ENCODE results near the gene NDUFV3.
"Not testable (repeated sequence)": the region's sequence is repeated elsewhere in the genome, so short reads cannot be mapped to it uniquely, and the experiment has no call there.

The NDUFV3 gene

DNA sequence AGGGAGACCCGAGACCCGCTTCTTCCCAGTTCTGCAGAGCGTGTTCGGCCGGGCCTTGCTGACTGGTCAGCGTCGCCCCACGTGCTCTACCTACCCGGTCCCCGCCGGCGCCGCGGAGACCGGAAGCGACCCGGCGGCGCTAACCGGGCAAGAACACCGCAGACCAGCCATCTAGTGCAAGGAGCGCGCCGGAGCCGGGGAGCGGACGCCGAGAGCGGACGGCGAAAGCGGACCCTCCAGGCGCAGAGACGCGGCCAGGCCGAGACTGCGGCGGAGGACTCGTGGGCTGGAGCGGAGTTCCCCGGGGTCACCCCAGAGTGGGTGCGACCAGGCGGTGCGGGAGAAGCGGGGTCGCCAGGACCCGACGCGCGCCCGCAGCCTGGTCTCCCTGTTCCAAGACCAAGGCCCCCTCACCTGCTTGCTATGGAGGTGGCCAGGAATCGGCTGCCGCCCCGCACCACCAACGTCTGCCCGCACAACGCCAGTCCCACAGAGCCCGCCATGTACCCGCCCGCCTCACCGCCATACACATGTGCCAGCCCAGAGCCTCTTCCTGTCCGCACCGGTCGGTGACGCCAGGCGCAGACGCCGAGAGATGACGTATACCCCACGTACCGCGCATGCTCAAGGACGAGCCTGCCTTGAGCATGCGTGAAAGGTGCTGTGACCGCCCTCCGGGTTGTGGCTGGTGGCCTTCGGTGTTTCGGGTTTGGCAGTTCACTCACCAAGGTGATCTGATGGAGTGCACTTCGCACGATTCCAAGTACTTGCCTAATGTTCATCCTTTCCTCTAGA lies 13.9 kb upstream of the NDUFV3 start, which contains the start of gene WDR4:
Gene WDR4, minus strand, starts transcription at position 547 of the 795 bp plus-strand sequence. Its CDS starts 44 bp downstream, at position 503.
- Mint-ChIP-seq H3K36me3 (ENCODE audit: insufficient read depth) (peaks cover 31% of the 10 kb centered on the region), H3K4me3 (peak within 1 kb of the TSS; percentile 85), H3K27ac (ENCODE audit: low read depth) (peak within 1 kb of the TSS; percentile 86), H3K4me1 (peaks cover 29% of the 10 kb centered on the region), H3K27me3 (no peaks in the 10 kb centered on the region), H3K9me3 (no peaks in the 10 kb centered on the region)
- DNase-seq (ENCODE audit: low spot score in 2 of 2): peak; percentile 99
- ATAC-seq (replicated peaks; ENCODE audit: extremely low read depth, poor library complexity, severe bottlenecking): peak; percentile 93

DNA sequence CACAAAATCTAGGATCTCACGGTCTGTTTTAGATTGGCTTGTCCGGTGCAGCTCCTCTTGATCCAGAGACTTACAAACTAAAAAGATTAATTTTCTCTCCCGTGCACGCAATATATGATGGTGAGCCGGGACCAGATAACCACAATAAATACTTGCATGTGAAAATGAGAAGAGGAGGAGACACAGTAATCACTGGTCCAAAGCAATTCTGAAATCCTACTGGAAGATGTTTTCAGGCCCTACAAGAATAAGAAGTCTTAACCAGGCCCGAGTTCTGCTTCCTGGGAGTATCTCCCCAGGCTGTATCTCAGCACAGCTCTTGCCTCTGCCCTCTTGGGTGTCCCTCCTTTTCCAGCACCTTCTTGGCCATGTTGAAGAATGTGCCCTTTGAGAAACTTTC lies 12.8 kb upstream of the NDUFV3 start:
- Mint-ChIP-seq H3K4me3 (peak overlapping the region; percentile 85), H3K27ac (ENCODE audit: low read depth) (peak overlapping the region; percentile 86), H3K36me3 (ENCODE audit: insufficient read depth) (peaks cover 32% of the 10 kb centered on the region), H3K27me3 (no peaks in the 10 kb centered on the region), H3K4me1 (peaks cover 29% of the 10 kb centered on the region), H3K9me3 (no peaks in the 10 kb centered on the region)
- ATAC-seq (replicated peaks; ENCODE audit: extremely low read depth, poor library complexity, severe bottlenecking) (no peak), DNase-seq (ENCODE audit: low spot score in 2 of 2) (no peak)

DNA sequence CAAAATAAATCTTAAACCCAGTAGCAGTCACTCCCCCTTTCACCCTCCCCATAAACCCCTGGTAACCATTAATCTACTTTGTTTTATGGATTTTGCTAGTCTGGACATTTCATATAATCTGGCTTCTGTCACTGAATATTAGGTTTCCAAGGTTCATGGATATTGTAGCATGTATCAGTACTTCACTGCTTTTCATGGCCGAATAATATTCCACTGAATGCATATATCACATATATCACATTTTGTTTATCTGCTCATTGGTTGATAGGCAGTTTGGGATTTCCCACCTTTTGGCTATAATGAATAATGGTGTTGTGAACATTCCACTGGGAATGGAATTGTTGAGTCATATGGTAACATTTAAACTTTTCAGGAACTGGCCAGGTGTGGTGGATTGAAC lies 9.2 kb upstream of the NDUFV3 start:
- H3K36me3 Mint-ChIP-seq (ENCODE audit: insufficient read depth): peaks cover 15% of the 10 kb centered on the region
- H3K4me3 Mint-ChIP-seq: no peak overlapping the region
- no peak overlapping the region for H3K27ac Mint-ChIP-seq (ENCODE audit: low read depth)
- no peaks in the 10 kb centered on the region for H3K27me3 Mint-ChIP-seq
- ATAC-seq (replicated peaks; ENCODE audit: extremely low read depth, poor library complexity, severe bottlenecking) (no peak), DNase-seq (ENCODE audit: low spot score in 2 of 2) (no peak)
- H3K9me3 Mint-ChIP-seq: no peaks in the 10 kb centered on the region
- peaks cover 19% of the 10 kb centered on the region for H3K4me1 Mint-ChIP-seq

DNA sequence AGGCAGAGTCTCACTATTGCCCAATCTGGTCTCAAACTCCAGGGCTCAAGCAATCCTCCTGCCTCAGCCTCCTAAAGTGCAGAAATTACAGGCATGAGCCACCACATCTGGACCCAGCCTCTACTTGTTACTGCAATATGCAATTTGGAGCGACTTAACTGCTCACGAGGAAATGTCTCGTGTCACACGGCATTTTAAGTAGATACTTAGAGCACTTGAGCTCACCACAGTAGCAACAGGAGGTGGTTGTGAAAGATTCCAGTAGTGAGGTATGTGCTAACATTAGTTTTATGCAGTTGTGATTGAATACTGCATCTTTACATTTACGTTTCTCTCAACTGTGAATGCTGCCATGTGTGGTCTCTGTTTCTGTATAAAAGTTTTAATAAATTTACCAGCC lies 5.8 kb upstream of the NDUFV3 start:
- Mint-ChIP-seq H3K27ac (ENCODE audit: low read depth) (no peak overlapping the region), H3K9me3 (no peaks in the 10 kb centered on the region), H3K4me1 (peaks cover 2% of the 10 kb centered on the region), H3K36me3 (ENCODE audit: insufficient read depth) (peaks cover 2% of the 10 kb centered on the region), H3K4me3 (no peak overlapping the region), H3K27me3 (no peaks in the 10 kb centered on the region)
- DNase-seq (ENCODE audit: low spot score in 2 of 2) (no peak), ATAC-seq (replicated peaks; ENCODE audit: extremely low read depth, poor library complexity, severe bottlenecking) (no peak)

DNA sequence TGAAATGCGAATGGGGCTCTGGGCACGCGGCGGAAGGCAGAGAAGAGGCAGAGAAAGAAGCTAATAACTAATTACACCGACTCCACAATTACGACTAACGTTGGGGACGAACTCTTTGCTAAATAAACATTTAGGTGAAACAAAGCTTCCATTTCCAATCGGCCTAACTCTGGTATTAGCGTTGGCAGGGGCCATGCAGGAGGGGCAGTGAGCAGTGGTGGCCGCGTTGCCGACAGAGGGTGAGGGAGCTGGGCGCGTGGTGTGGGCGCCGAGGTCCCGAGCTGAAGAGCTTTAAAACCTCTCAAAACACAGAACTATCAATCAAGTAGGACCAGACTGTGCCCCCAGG lies 553 bp upstream of the NDUFV3 start:
- peak overlapping the region; percentile 89 for H3K4me3 Mint-ChIP-seq
- H3K27ac Mint-ChIP-seq (ENCODE audit: low read depth): peak overlapping the region; percentile 93
- peaks cover 20% of the 10 kb centered on the region for H3K4me1 Mint-ChIP-seq
- ATAC-seq (replicated peaks; ENCODE audit: extremely low read depth, poor library complexity, severe bottlenecking) (peak; percentile 29), DNase-seq (ENCODE audit: low spot score in 2 of 2) (no peak)
- no peaks in the 10 kb centered on the region for H3K27me3 Mint-ChIP-seq
- no peaks in the 10 kb centered on the region for H3K9me3 Mint-ChIP-seq
- peaks cover 23% of the 10 kb centered on the region for H3K36me3 Mint-ChIP-seq (ENCODE audit: insufficient read depth)

DNA sequence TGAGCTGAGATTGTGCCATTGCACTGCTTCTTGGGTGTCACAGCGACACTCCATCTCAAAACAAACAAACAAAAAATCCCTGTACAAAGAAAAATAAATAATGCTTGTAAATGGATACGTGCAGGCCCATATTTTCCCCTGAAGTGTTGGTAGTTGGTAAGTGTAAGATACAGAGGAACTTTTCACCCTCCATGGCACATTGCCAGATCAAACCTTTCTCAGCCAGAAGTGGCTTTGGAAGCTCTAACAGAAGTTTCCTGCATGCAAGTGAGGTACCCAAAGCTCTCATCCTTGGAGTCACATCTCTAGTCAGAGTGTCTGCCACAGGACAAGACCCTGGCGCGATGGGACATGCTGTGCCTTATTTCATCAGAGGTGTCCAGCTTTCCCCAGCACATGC lies 7.3 kb downstream of the NDUFV3 start:
- DNase-seq (ENCODE audit: low spot score in 2 of 2) (no peak), ATAC-seq (replicated peaks; ENCODE audit: extremely low read depth, poor library complexity, severe bottlenecking) (no peak)
- Mint-ChIP-seq H3K36me3 (ENCODE audit: insufficient read depth) (peaks cover 39% of the 10 kb centered on the region), H3K27ac (ENCODE audit: low read depth) (no peak overlapping the region), H3K27me3 (no peaks in the 10 kb centered on the region), H3K4me3 (no peak overlapping the region), H3K9me3 (no peaks in the 10 kb centered on the region), H3K4me1 (peaks cover 21% of the 10 kb centered on the region)

DNA sequence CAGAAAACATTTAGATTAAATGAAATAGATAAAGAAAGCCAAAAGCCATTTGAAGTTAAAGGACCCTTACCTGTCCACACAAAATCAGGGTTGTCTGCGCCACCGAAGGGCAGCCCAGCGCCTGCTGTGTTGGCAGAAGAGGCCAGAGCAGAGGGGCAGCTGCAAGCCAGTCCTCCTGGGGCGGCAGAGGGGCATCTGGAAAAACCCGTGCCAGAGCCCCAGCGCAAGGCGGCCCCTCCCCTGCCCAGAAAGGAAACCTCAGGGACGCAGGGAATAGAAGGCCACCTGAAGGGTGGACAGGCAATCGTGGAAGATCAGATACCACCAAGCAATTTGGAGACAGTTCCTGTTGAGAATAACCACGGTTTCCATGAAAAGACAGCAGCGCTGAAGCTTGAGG lies 10.7 kb downstream of the NDUFV3 start:
- H3K4me3 Mint-ChIP-seq: no peak overlapping the region
- peaks cover 7% of the 10 kb centered on the region for H3K4me1 Mint-ChIP-seq
- peaks cover 42% of the 10 kb centered on the region for H3K36me3 Mint-ChIP-seq (ENCODE audit: insufficient read depth)
- DNase-seq (ENCODE audit: low spot score in 2 of 2) (no peak), ATAC-seq (replicated peaks; ENCODE audit: extremely low read depth, poor library complexity, severe bottlenecking) (no peak)
- H3K9me3 Mint-ChIP-seq: no peaks in the 10 kb centered on the region
- no peak overlapping the region for H3K27ac Mint-ChIP-seq (ENCODE audit: low read depth)
- no peaks in the 10 kb centered on the region for H3K27me3 Mint-ChIP-seq

DNA sequence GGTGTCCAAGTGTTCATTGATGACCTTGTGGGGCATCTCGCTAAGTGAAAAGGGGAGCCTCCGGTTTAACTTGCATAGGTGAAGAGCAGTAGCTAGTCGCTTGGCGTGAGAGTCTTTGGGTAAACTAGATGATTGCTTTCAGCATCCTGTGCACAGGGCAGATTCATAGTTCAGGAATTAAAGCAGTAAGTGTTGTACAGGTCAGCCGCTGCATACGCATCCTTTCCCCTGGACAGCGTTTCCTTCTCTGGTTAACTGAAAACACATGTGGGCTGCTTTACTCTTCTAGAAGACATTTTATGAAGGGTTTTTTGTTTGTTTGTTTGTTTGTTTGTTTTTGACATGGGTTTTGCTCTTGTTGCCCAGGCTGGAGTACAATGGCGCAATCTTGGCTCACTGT lies 12.1 kb downstream of the NDUFV3 start:
- Mint-ChIP-seq H3K27me3 (no peaks in the 10 kb centered on the region), H3K4me3 (no peak overlapping the region), H3K27ac (ENCODE audit: low read depth) (no peak overlapping the region), H3K36me3 (ENCODE audit: insufficient read depth) (peaks cover 48% of the 10 kb centered on the region), H3K4me1 (peaks cover 7% of the 10 kb centered on the region), H3K9me3 (no peaks in the 10 kb centered on the region)
- DNase-seq (ENCODE audit: low spot score in 2 of 2): no peak
- no peak for ATAC-seq (replicated peaks; ENCODE audit: extremely low read depth, poor library complexity, severe bottlenecking)

DNA sequence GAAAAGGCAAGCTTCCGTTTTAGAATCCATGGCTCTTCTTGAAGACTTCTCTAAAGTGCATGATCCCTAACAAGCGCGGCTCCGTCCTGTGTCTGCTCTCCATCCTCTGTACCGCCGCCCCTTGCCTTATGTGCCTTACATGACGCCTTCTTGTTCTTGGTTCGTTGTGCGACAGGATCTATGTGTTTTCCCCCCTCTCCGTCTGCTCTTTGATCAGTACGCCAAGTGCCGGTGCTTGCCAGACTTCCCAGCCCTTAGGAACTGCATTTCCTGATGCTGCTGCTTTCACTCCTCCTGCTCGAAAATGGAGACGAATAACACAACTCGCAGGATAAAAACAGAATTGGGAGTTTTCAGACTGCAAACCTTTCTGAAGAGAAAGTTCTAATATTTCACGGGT lies 13.1 kb downstream of the NDUFV3 start:
- Mint-ChIP-seq H3K27ac (ENCODE audit: low read depth) (no peak overlapping the region), H3K4me3 (no peak overlapping the region), H3K4me1 (peaks cover 9% of the 10 kb centered on the region), H3K36me3 (ENCODE audit: insufficient read depth) (peaks cover 56% of the 10 kb centered on the region), H3K9me3 (no peaks in the 10 kb centered on the region), H3K27me3 (no peaks in the 10 kb centered on the region)
- ATAC-seq (replicated peaks; ENCODE audit: extremely low read depth, poor library complexity, severe bottlenecking) (no peak), DNase-seq (ENCODE audit: low spot score in 2 of 2) (no peak)

DNA sequence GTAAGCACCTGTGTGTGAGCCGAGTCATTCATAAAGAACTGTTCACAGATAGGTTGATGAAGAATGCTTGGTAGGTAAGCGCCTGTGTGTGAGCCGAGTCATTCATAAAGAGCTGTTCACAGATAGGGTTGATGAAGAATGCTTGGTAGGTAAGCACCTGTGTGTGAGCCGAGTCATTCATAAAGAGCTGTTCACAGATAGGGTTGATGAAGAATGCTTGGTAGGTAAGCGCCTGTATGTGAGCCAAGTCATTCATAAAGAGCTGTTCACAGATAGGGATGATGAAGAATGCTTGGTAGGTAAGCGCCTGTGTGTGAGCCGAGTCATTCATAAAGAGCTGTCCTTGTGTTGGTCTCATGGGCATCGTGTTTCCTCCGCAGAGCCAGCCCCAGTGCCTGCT lies 15.4 kb downstream of the NDUFV3 start:
- not testable (repeated sequence) for ATAC-seq (replicated peaks; ENCODE audit: extremely low read depth, poor library complexity, severe bottlenecking); DNase-seq (ENCODE audit: low spot score in 2 of 2); H3K27me3 Mint-ChIP-seq; H3K4me3 Mint-ChIP-seq; H3K27ac Mint-ChIP-seq (ENCODE audit: low read depth); H3K4me1 Mint-ChIP-seq; H3K9me3 Mint-ChIP-seq
- peaks cover 46% of the 10 kb centered on the region for H3K36me3 Mint-ChIP-seq (ENCODE audit: insufficient read depth)

DNA sequence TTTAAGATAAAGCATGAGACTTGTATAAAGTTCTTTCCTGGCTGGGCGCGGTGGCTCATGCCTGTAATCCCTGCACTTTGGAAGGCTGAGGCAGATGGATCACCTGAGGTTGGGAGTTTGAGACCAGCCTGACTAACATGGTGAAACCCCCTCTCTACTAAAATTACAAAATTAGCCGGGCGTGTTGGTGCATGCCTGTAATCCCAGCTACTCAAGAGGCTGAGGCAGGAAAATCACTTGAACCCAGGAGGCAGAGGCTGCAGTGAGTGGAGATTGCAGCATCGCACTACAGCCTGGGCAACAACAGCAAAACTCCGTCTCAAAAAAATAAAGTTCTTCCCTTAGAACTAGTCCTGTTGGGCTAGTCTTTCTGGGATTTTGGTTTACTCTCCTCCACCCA lies 18.8 kb downstream of the NDUFV3 start:
- not testable (repeated sequence) for H3K27ac Mint-ChIP-seq (ENCODE audit: low read depth); H3K4me1 Mint-ChIP-seq; DNase-seq (ENCODE audit: low spot score in 2 of 2); ATAC-seq (replicated peaks; ENCODE audit: extremely low read depth, poor library complexity, severe bottlenecking); H3K9me3 Mint-ChIP-seq; H3K27me3 Mint-ChIP-seq; H3K4me3 Mint-ChIP-seq
- peaks cover 30% of the 10 kb centered on the region for H3K36me3 Mint-ChIP-seq (ENCODE audit: insufficient read depth)

DNA sequence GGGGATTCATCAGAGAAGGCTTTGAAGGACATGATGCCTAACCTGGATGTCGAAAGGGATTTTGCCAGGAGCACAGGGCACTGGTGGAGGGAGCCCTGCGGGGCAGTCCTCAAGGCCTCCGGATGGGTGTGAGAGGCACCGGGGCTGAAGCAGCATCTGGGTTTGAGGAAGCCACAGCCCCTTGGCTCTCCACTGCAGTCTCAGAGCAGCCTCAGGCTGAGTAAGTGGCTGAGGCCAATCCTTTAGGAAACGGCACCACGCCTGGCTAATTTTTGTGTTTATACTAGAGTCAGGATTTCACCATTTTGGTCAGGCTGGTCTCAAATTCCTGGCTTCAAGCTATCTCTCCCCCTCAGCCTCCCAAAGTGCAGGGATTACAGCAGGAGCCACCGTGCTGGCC lies 20.4 kb downstream of the NDUFV3 start:
- Mint-ChIP-seq H3K27me3 (no peaks in the 10 kb centered on the region), H3K9me3 (no peaks in the 10 kb centered on the region), H3K4me1 (peaks cover 4% of the 10 kb centered on the region), H3K4me3 (no peak overlapping the region), H3K36me3 (ENCODE audit: insufficient read depth) (peaks cover 27% of the 10 kb centered on the region), H3K27ac (ENCODE audit: low read depth) (no peak overlapping the region)
- no peak for DNase-seq (ENCODE audit: low spot score in 2 of 2)
- ATAC-seq (replicated peaks; ENCODE audit: extremely low read depth, poor library complexity, severe bottlenecking): no peak

DNA sequence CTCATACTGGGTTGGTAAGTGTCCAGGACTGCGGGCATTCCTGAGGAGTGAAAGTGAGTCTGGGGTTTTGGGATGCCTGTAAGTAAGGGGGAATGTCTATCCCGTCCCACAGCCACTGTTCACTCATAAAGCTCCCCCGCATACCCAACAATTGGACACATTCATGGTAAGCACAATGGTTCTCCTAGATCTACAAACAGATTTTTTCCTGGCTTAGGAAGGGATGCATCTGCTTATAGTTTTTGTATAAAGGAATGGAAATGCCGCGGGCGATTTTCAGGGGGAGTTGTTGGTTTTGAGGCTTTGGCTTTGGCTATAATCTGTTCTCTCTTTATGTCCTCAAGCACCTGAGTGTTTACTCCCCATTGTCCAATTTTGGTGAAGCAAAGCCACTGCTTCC lies 25.2 kb downstream of the NDUFV3 start:
- Mint-ChIP-seq H3K4me1 (peaks cover under 1% of the 10 kb centered on the region), H3K9me3 (no peaks in the 10 kb centered on the region), H3K27me3 (no peaks in the 10 kb centered on the region), H3K36me3 (ENCODE audit: insufficient read depth) (peaks cover 3% of the 10 kb centered on the region), H3K27ac (ENCODE audit: low read depth) (no peak overlapping the region), H3K4me3 (no peak overlapping the region)
- DNase-seq (ENCODE audit: low spot score in 2 of 2): no peak
- ATAC-seq (replicated peaks; ENCODE audit: extremely low read depth, poor library complexity, severe bottlenecking): no peak

Measured in central memory CD8-positive, alpha-beta T cell (primary cell).